ENCODE results near the gene SH3GL1. TPM values are rescaled to one million over a fixed set of nuclear protein-coding genes. Genes with fewer than 3 reads are reported as not detected.

SH3GL1 gene
- total and polyA plus RNA-seq, 9 of the 15 experiments (the other 6 are each of a cell fraction or from before 2014, with no cell fraction given) = 1.7 to 75.3 (median 25.7) TPM

GRCh38 chr19:4402171-4403004, 2.0 kb upstream of the SH3GL1 start, which contains the start of gene CHAF1A (continued):
- no peak for TF ChIP-seq ZNF696 (CRISPR knock-in tag; conservative IDR thresholded peaks at IDR 0.05)
- TF ChIP-seq CHD4 (IDR thresholded peaks at IDR 0.05; ENCODE audit: insufficient read depth, insufficient replicate concordance, low read depth, low read length, poor library complexity, severe bottlenecking) = no peak
- no peak for TF ChIP-seq KDM2B (CRISPR knock-in tag; IDR thresholded peaks at IDR 0.05)
- peak; percentile 98 for TF ChIP-seq E2F8 (IDR thresholded peaks at IDR 0.05; ENCODE audit: low read depth, partially characterized antibody)
- TF ChIP-seq REST (IDR thresholded peaks at IDR 0.05; ENCODE audit: borderline replicate concordance) = peak; percentile 93
- TF ChIP-seq REST (CRISPR knock-in tag; IDR thresholded peaks at IDR 0.05; ENCODE audit: low read depth) = peak; percentile 68; the same call in 1 of the 2 replicates
- TF ChIP-seq BHLHE40 (IDR thresholded peaks at IDR 0.05; ENCODE audit: low read length) = peak; percentile 88
- TF ChIP-seq RCOR1 (IDR thresholded peaks at IDR 0.05; ENCODE audit: borderline replicate concordance in 1 of 2, low read depth in 2 of 2, low read length in 2 of 2) = no peak
- peak; percentile 95 for TF ChIP-seq ASH1L (IDR thresholded peaks at IDR 0.05; ENCODE audit: borderline replicate concordance, low read depth, partially characterized antibody)
- 0 out of 2 replicates have a peak, but pooled peaks have one; percentile 39 for TF ChIP-seq ERF (CRISPR knock-in tag; IDR thresholded peaks at IDR 0.05)
- peak; percentile 97 for TF ChIP-seq USF2 (CRISPR knock-in tag; IDR thresholded peaks at IDR 0.05)
- TF ChIP-seq NR4A1 (CRISPR knock-in tag; IDR thresholded peaks at IDR 0.05) = no peak
- peak; percentile 42; the same call in 1 of the 2 replicates for TF ChIP-seq NR4A1 (tag; IDR thresholded peaks at IDR 0.05)
- no peak for TF ChIP-seq IFI16 (CRISPR knock-in tag; IDR thresholded peaks at IDR 0.05)
- 0 out of 2 replicates have a peak, but pooled peaks have one; percentile 8 for TF ChIP-seq RHOXF2B (CRISPR knock-in tag; conservative IDR thresholded peaks at IDR 0.05)
- TF ChIP-seq PHB2 (IDR thresholded peaks at IDR 0.05; ENCODE audit: low read depth) = no peak

Measured in K562 (cell line).